Left ventricle myocardium inferior (tissue), 1 donor: ENCODE results near the gene LRFN3. TPM values are rescaled to one million over a fixed set of nuclear protein-coding genes. Genes with fewer than 3 reads are reported as not detected.

ENCODE experiments used
- DNase-seq: peaks from one replicate; pipeline ENCODE4 v3.0.0-alpha.2; 2020
- H3K27ac ChIP-seq: fragments of 200-600 bp; replicated peaks from 2 replicates; pipeline ENCODE4 v1.8.0; 2021
- H3K27me3 ChIP-seq: fragments of 200-600 bp; 2 replicates; pipeline ENCODE4 v1.8.0; 2021; ENCODE audit warnings: low read depth
- H3K36me3 ChIP-seq: fragments of 200-600 bp; 2 replicates; pipeline ENCODE4 v1.8.0; 2021
- H3K4me1 ChIP-seq: fragments of 200-600 bp; 2 replicates; pipeline ENCODE4 v1.8.0; 2021
- H3K4me3 ChIP-seq: fragments of 200-600 bp; 2 replicates; pipeline ENCODE4 v1.8.0; 2021; ENCODE audit warnings: mild to moderate bottlenecking, moderate library complexity
- H3K9me3 ChIP-seq: fragments of 200-600 bp; replicated peaks from 2 replicates; pipeline ENCODE4 v1.8.0; 2021
- CTCF ChIP-seq: fragments of 200-600 bp; IDR thresholded peaks from 2 replicates; pipeline ENCODE4 v1.8.0; 2021; ENCODE audit warnings: antibody characterized with exemption, mild to moderate bottlenecking, borderline replicate concordance
- intact Hi-C: fragments of 100-400 bp; cut with micrococcal nuclease; formaldehyde crosslinking; loops from one replicate; pipeline ENCODE4 v1.11.0; 2022
- total RNA-seq: library from RNA; stranded (reverse); fragmentation: NEBNext Ultra II Directional; extraction: Animal tissue kit (Norgen Biotek cat#: 25700); gene quantifications from one replicate; pipeline ENCODE4 v1.2.1, GENCODE V29; 2021
- donor health status: DM: no; HTN: yes; CAD: no; lungs with severe emphysema.

Gene LRFN3
- total RNA-seq, 1 donor from 2014 or later, result 7.1 TPM

GRCh38 chr19:35931161-35931873 is 4.9 kb upstream of the LRFN3 start:
- Histone ChIP-seq H3K36me3 (no peaks in the 10 kb centered on the region), H3K27me3 (peaks cover 10% of the 10 kb centered on the region), H3K27ac (peak overlapping the region; percentile 81), H3K4me1 (peaks cover 21% of the 10 kb centered on the region), H3K4me3 (peak overlapping the region; percentile 54), H3K9me3 (no peaks in the 10 kb centered on the region)
- peak; percentile 99 for DNase-seq
- peak; percentile 88 for TF ChIP-seq CTCF
- intact Hi-C loops, result loop anchor here (10.0 kb wide), 1 partner anchor 47 kb away; no protein-coding TSS in a partner anchor

- TF ChIP-seq CTCF, result peak; percentile 19
- Histone ChIP-seq H3K4me1 (peaks cover 24% of the 10 kb centered on the region), H3K36me3 (no peaks in the 10 kb centered on the region), H3K27ac (peak overlapping the region; percentile 27), H3K9me3 (no peaks in the 10 kb centered on the region), H3K27me3 (peaks cover 5% of the 10 kb centered on the region), H3K4me3 (peak overlapping the region; percentile 42)
- DNase-seq, result no peak
- intact Hi-C loops, result loop anchor here (10.0 kb wide), 1 partner anchor 47 kb away; no protein-coding TSS in a partner anchor
These were observed 4.3 kb upstream of the LRFN3 start for GRCh38 chr19:35931874-35932202.

DNA sequence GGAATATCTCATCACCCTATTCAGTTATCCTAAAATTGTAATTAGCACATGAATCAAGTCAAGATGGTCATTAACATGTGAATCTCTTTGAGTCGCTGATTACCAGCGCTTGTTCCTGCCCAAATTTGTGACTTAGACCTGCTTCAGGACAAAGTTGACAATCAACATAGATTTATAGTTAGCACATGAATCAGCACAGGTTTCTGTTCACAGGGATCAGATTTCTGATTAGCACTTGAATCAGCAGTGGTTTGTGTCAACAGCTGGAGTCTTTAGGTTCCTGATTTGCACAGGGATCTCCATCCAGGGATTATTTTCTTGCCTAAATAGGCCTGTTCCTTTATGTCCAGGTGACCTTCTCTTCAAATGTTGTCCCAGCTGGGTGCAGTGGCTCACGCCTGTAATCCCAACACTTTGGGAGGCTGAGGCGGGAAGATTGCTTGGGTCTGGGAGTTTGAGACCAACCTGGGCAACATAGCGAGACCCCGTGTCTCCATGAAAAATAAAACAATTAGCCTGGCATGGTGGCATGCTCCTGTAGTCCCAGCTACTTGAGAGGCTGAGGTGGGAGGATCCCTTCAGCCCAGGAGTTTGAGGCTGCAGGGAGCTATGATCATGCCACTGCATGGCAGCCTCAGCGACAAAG is 3.8 kb upstream of the LRFN3 start:
- Histone ChIP-seq H3K4me1 (peaks cover 30% of the 10 kb centered on the region), H3K27ac (no peak overlapping the region), H3K4me3 (no peak overlapping the region), H3K36me3 (no peaks in the 10 kb centered on the region), H3K27me3 (peaks cover 1% of the 10 kb centered on the region), H3K9me3 (no peaks in the 10 kb centered on the region)
- DNase-seq, result no peak
- TF ChIP-seq CTCF, result no peak
- intact Hi-C loops, result loop anchor here (10.0 kb wide), 1 partner anchor 48 kb away; no protein-coding TSS in a partner anchor

DNA sequence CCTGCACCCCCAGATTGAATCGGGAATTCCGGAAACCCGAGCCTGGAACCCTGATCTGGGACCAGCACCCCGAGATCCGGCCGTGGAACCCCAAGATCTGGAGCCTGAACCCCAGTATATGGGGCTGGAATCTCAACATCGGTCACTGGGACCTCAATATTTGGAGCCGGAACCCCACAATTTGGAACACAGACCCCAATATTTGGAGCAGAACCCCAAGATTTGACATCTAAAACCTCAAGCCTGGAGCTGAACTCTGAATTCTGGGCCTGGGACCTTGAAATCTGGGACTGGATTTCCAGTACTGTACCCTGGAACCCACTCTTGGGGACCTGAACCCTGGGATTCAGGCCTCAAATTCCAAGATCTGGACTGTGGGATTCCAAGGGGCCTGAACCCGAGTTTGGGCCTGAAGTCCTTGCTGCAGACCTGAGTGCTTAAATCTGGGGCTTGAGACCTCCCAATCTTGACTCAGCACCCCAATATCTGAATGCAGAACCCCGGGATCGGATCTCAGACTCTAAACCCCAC is 629 bp downstream of the LRFN3 start:
- H3K27ac ChIP-seq, result peak overlapping the region; percentile 76
- H3K4me3 ChIP-seq, result peak overlapping the region; percentile 71
- intact Hi-C loops, result loop anchor here (10.0 kb wide), 1 partner anchor 52 kb away; no protein-coding TSS in a partner anchor
- no peaks in the 10 kb centered on the region for H3K9me3 ChIP-seq
- DNase-seq, result no peak
- peaks cover 27% of the 10 kb centered on the region for H3K36me3 ChIP-seq
- H3K27me3 ChIP-seq, result no peaks in the 10 kb centered on the region
- TF ChIP-seq CTCF, result no peak
- H3K4me1 ChIP-seq, result peaks cover 32% of the 10 kb centered on the region

GRCh38 chr19:35937345-35938281 is 1.4 kb downstream of the LRFN3 start:
- Histone ChIP-seq H3K27ac (peak overlapping the region; percentile 76), H3K36me3 (peaks cover 32% of the 10 kb centered on the region), H3K4me3 (peak overlapping the region; percentile 71), H3K4me1 (peaks cover 30% of the 10 kb centered on the region), H3K9me3 (no peaks in the 10 kb centered on the region), H3K27me3 (no peaks in the 10 kb centered on the region)
- DNase-seq, result no peak
- intact Hi-C loops, result loop anchor here (10.0 kb wide), 1 partner anchor 53 kb away; no protein-coding TSS in a partner anchor
- no peak for TF ChIP-seq CTCF
